ENCODE data around the gene CPNE2.
"Not testable (repeated sequence)": the region's sequence is repeated elsewhere in the genome, so short reads cannot be mapped to it uniquely, and the experiment has no call there.

CPNE2 gene

GRCh38 chr16:57096192-57096591, 3.8 kb downstream of the CPNE2 start:
- no peak overlapping the region for H3K4me3 ChIP-seq (ENCODE audit: low read depth, low read length)
- in situ Hi-C loops (cut with HindIII; ENCODE audit: low sequenced_read_pairs) = no loop called here
- no peak for TF ChIP-seq CTCF (IDR thresholded peaks at IDR 0.05; ENCODE audit: low read depth, low read length)
- DNase-seq (ENCODE audit: low read depth, low spot score) = no peak

GRCh38 chr16:57096793-57097192, 4.4 kb downstream of the CPNE2 start:
- no peak for TF ChIP-seq CTCF (IDR thresholded peaks at IDR 0.05; ENCODE audit: low read depth, low read length)
- no peak for DNase-seq (ENCODE audit: low read depth, low spot score)
- in situ Hi-C loops (cut with HindIII; ENCODE audit: low sequenced_read_pairs) = no loop called here
- H3K4me3 ChIP-seq (ENCODE audit: low read depth, low read length) = no peak overlapping the region

- DNase-seq (ENCODE audit: low read depth, low spot score) = no peak
- in situ Hi-C loops (cut with HindIII; ENCODE audit: low sequenced_read_pairs) = no loop called here
- no peak overlapping the region for H3K4me3 ChIP-seq (ENCODE audit: low read depth, low read length)
- TF ChIP-seq CTCF (IDR thresholded peaks at IDR 0.05; ENCODE audit: low read depth, low read length) = no peak
Observed at GRCh38 chr16:57098188-57098841, 5.9 kb downstream of the CPNE2 start.

GRCh38 chr16:57099965-57100364, 7.6 kb downstream of the CPNE2 start:
- peak; percentile 35 for DNase-seq (ENCODE audit: low read depth, low spot score)
- H3K4me3 ChIP-seq (ENCODE audit: low read depth, low read length); in situ Hi-C loops (cut with HindIII; ENCODE audit: low sequenced_read_pairs): not testable (repeated sequence)

GRCh38 chr16:57100445-57100844, 8.1 kb downstream of the CPNE2 start:
- no peak for DNase-seq (ENCODE audit: low read depth, low spot score)
- in situ Hi-C loops (cut with HindIII; ENCODE audit: low sequenced_read_pairs) = no loop called here
- no peak for TF ChIP-seq CTCF (IDR thresholded peaks at IDR 0.05; ENCODE audit: low read depth, low read length)
- H3K4me3 ChIP-seq (ENCODE audit: low read depth, low read length) = no peak overlapping the region

- TF ChIP-seq CTCF (IDR thresholded peaks at IDR 0.05; ENCODE audit: low read depth, low read length) = no peak
- DNase-seq (ENCODE audit: low read depth, low spot score) = no peak
- in situ Hi-C loops (cut with HindIII; ENCODE audit: low sequenced_read_pairs) = no loop called here
- H3K4me3 ChIP-seq (ENCODE audit: low read depth, low read length) = no peak overlapping the region
Observed at GRCh38 chr16:57102888-57103851, 10.8 kb downstream of the CPNE2 start.

GRCh38 chr16:57104706-57105105, 12.3 kb downstream of the CPNE2 start:
- H3K4me3 ChIP-seq (ENCODE audit: low read depth, low read length) = no peak overlapping the region
- no peak for TF ChIP-seq CTCF (IDR thresholded peaks at IDR 0.05; ENCODE audit: low read depth, low read length)
- in situ Hi-C loops (cut with HindIII; ENCODE audit: low sequenced_read_pairs) = no loop called here
- DNase-seq (ENCODE audit: low read depth, low spot score) = no peak
